GM23338 (cell line): Measurements from ENCODE around the gene GALNT13. TPM values are rescaled to one million over a fixed set of nuclear protein-coding genes. Genes with fewer than 3 reads are reported as not detected.

ENCODE experiments used
- ATAC-seq: fragments of 200-7000 bp; cut with Tn5 transposase; 3 replicates; pipeline ENCODE4 v1.9.1; 2020
- DNase-seq: peaks from one replicate; pipeline ENCODE4 v3.0.0-alpha.2; 2015; ENCODE audit warnings: low spot score
- H2AFZ ChIP-seq: fragments of 200-600 bp; sonication (generic); 2 replicates; pipeline ENCODE4 v1.8.0; 2016; ENCODE audit warnings: antibody characterized with exemption, mild to moderate bottlenecking, moderate library complexity
- H3F3A ChIP-seq: fragments of 200-600 bp; sonication (generic); replicated peaks from 2 replicates; pipeline ENCODE4 v1.8.0; 2017; ENCODE audit warnings: antibody characterized with exemption, mixed run types, low read depth
- H3K27ac ChIP-seq: fragments of 200-600 bp; sonication (generic); 2 replicates; pipeline ENCODE4 v1.6.1; 2016; ENCODE audit warnings: low read depth
- H3K27me3 ChIP-seq: fragments of 200-600 bp; sonication (generic); 2 replicates; pipeline ENCODE4 v1.8.0; 2016; ENCODE audit warnings: mild to moderate bottlenecking, mixed run types, moderate library complexity; ENCODE audit not compliant: insufficient read depth
- H3K36me3 ChIP-seq: fragments of 200-600 bp; sonication (generic); 2 replicates; pipeline ENCODE4 v1.8.0; 2016; ENCODE audit warnings: mild to moderate bottlenecking; ENCODE audit not compliant: insufficient read depth
- H3K4me1 ChIP-seq: fragments of 200-600 bp; sonication (generic); 2 replicates; pipeline ENCODE4 v1.8.0; 2016; ENCODE audit warnings: mild to moderate bottlenecking, moderate library complexity; ENCODE audit not compliant: insufficient read depth
- H3K4me2 ChIP-seq: fragments of 200-600 bp; sonication (generic); 2 replicates; pipeline ENCODE4 v1.7.1; 2017; ENCODE audit warnings: mixed run types
- H3K4me3 ChIP-seq: fragments of 200-600 bp; sonication (generic); 2 replicates; pipeline ENCODE4 v1.6.1; 2016; ENCODE audit warnings: mixed run types
- H3K79me2 ChIP-seq: fragments of 200-600 bp; sonication (generic); replicated peaks from 2 replicates; pipeline ENCODE4 v1.8.0; 2017; ENCODE audit warnings: mild to moderate bottlenecking; ENCODE audit not compliant: insufficient read depth
- H3K9me2 ChIP-seq: fragments of 200-600 bp; sonication (generic); 2 replicates; pipeline ENCODE4 v1.8.0; 2017; ENCODE audit not compliant: insufficient read depth
- H4K20me1 ChIP-seq: fragments of 200-600 bp; sonication (generic); replicated peaks from 2 replicates; pipeline ENCODE4 v1.8.0; 2017; ENCODE audit warnings: mild to moderate bottlenecking; ENCODE audit not compliant: insufficient read depth
- H3K27ac Mint-ChIP-seq: 2 replicates; pipeline ENCODE4 v1.8.0; 2020; ENCODE audit warnings: inconsistent platforms, mild to moderate bottlenecking, moderate library complexity, mixed read lengths
- H3K27me3 Mint-ChIP-seq: 3 replicates; pipeline ENCODE4 v1.8.0; 2022; ENCODE audit warnings: low read depth, mild to moderate bottlenecking, moderate library complexity, mixed read lengths, inconsistent platforms; ENCODE audit not compliant: insufficient read depth, poor library complexity
- H3K36me3 Mint-ChIP-seq: 3 replicates; pipeline ENCODE4 v1.8.0; 2021; ENCODE audit warnings: low read depth, mild to moderate bottlenecking, inconsistent platforms, moderate library complexity, mixed read lengths
- H3K4me1 Mint-ChIP-seq: 3 replicates; pipeline ENCODE4 v1.8.0; 2020; ENCODE audit warnings: mild to moderate bottlenecking, inconsistent platforms, mixed read lengths
- H3K4me3 Mint-ChIP-seq: 3 replicates; pipeline ENCODE4 v1.8.0; 2021; ENCODE audit warnings: moderate library complexity, mild to moderate bottlenecking, inconsistent platforms, mixed read lengths
- H3K9me3 Mint-ChIP-seq: 3 replicates; pipeline ENCODE4 v1.8.0; 2020; ENCODE audit warnings: moderate library complexity, mild to moderate bottlenecking, inconsistent platforms, mixed read lengths
- CREB1 ChIP-seq: fragments of 250-450 bp; sonication (Bioruptor Pico); IDR thresholded peaks from 2 replicates; pipeline ENCODE4 v1.5.0; 2020; ENCODE audit warnings: low read depth, mild to moderate bottlenecking, moderate library complexity
- EZH2 ChIP-seq: fragments of 200-600 bp; sonication (generic); IDR thresholded peaks from one replicate; pipeline ENCODE4 v1.8.0; 2017; ENCODE audit warnings: antibody characterized with exemption, mild to moderate bottlenecking, low read depth; ENCODE audit not compliant: unreplicated experiment
- JUNB ChIP-seq: IDR thresholded peaks from one replicate; pipeline ENCODE4 v1.6.1; 2016; ENCODE audit warnings: antibody characterized with exemption; ENCODE audit not compliant: unreplicated experiment
- NANOG ChIP-seq: IDR thresholded peaks from 2 replicates; pipeline ENCODE4 v1.6.1; 2016; ENCODE audit warnings: antibody characterized with exemption, borderline replicate concordance
- POLR2AphosphoS5 ChIP-seq: IDR thresholded peaks from 2 replicates; pipeline ENCODE4 v1.6.1; 2016; ENCODE audit warnings: antibody characterized with exemption, low read depth
- STAT1 ChIP-seq: IDR thresholded peaks from one replicate; pipeline ENCODE4 v1.6.1; 2016; ENCODE audit warnings: antibody characterized with exemption; ENCODE audit not compliant: unreplicated experiment
- polyA plus RNA-seq: library from polyadenylated mRNA; unstranded; fragments of >200 nt; fragmentation: Nextera tagmentation; extraction: Ambion mirVana; gene quantifications from 2 replicates; pipeline ENCODE4 v1.2.1, GENCODE V29; 2016
- total RNA-seq: library from RNA; depleted of rRNA; stranded (reverse); fragments of >200 nt; shearing (Covaris generic); gene quantifications from 2 replicates; pipeline ENCODE4 v1.2.3, GENCODE V29; 2014
- TF ChIP-seq, protein P1 (sequence below): fragments of 250-450 bp; sonication (Bioruptor Pico); IDR thresholded peaks from 2 replicates; pipeline ENCODE4 v1.5.0; 2020; ENCODE audit warnings: mild to moderate bottlenecking, moderate library complexity
- TF ChIP-seq, protein P2 (sequence below), 2 experiments: fragments of 200-600 bp in 1 of 2; sonication (generic) in 1 of 2; conservative IDR thresholded peaks; 2 replicates each; pipeline versions ENCODE4 v1.5.1 to v1.6.1; 2016 to 2017; ENCODE audit warnings: antibody characterized with exemption in 2 of 2, low read depth in 2 of 2, mild to moderate bottlenecking in 2 of 2, moderate library complexity in 1 of 2
- TF ChIP-seq, protein P3 (sequence below): IDR thresholded peaks from one replicate; pipeline ENCODE4 v1.6.1; 2018; ENCODE audit warnings: antibody characterized with exemption; ENCODE audit not compliant: unreplicated experiment

GALNT13 gene
- total and polyA plus RNA-seq, 2 experiments from 2014 or later = 3.5 to 5.2 TPM

- DNase-seq (no peak), ATAC-seq (no peak)
- Histone ChIP-seq H2AFZ (no peak overlapping the region), H3K4me2 (no peak overlapping the region), H3K36me3 (no peaks in the 10 kb centered on the region), H3K4me1 (peaks cover 5% of the 10 kb centered on the region), H4K20me1 (no peaks in the 10 kb centered on the region), H3K27me3 (no peaks in the 10 kb centered on the region), H3F3A (no peaks in the 10 kb centered on the region), H3K9me2 (0 out of 2 replicates have a peak, but pooled peaks cover 2% of the 10 kb centered on the region), H3K79me2 (no peaks in the 10 kb centered on the region), H3K27ac (no peak overlapping the region), H3K4me3 (no peak overlapping the region)
- Mint-ChIP-seq H3K4me3 (no peak overlapping the region), H3K27ac (no peak overlapping the region), H3K27me3 (no peaks in the 10 kb centered on the region), H3K36me3 (no peaks in the 10 kb centered on the region), H3K4me1 (peaks cover 5% of the 10 kb centered on the region), H3K9me3 (no peaks in the 10 kb centered on the region; the same call in 2 of the 3 replicates)
- no peak for TF ChIP-seq NANOG
- TF ChIP-seq STAT1 = no peak
- no peak for TF ChIP-seq EZH2
- TF ChIP-seq, protein P1, sequence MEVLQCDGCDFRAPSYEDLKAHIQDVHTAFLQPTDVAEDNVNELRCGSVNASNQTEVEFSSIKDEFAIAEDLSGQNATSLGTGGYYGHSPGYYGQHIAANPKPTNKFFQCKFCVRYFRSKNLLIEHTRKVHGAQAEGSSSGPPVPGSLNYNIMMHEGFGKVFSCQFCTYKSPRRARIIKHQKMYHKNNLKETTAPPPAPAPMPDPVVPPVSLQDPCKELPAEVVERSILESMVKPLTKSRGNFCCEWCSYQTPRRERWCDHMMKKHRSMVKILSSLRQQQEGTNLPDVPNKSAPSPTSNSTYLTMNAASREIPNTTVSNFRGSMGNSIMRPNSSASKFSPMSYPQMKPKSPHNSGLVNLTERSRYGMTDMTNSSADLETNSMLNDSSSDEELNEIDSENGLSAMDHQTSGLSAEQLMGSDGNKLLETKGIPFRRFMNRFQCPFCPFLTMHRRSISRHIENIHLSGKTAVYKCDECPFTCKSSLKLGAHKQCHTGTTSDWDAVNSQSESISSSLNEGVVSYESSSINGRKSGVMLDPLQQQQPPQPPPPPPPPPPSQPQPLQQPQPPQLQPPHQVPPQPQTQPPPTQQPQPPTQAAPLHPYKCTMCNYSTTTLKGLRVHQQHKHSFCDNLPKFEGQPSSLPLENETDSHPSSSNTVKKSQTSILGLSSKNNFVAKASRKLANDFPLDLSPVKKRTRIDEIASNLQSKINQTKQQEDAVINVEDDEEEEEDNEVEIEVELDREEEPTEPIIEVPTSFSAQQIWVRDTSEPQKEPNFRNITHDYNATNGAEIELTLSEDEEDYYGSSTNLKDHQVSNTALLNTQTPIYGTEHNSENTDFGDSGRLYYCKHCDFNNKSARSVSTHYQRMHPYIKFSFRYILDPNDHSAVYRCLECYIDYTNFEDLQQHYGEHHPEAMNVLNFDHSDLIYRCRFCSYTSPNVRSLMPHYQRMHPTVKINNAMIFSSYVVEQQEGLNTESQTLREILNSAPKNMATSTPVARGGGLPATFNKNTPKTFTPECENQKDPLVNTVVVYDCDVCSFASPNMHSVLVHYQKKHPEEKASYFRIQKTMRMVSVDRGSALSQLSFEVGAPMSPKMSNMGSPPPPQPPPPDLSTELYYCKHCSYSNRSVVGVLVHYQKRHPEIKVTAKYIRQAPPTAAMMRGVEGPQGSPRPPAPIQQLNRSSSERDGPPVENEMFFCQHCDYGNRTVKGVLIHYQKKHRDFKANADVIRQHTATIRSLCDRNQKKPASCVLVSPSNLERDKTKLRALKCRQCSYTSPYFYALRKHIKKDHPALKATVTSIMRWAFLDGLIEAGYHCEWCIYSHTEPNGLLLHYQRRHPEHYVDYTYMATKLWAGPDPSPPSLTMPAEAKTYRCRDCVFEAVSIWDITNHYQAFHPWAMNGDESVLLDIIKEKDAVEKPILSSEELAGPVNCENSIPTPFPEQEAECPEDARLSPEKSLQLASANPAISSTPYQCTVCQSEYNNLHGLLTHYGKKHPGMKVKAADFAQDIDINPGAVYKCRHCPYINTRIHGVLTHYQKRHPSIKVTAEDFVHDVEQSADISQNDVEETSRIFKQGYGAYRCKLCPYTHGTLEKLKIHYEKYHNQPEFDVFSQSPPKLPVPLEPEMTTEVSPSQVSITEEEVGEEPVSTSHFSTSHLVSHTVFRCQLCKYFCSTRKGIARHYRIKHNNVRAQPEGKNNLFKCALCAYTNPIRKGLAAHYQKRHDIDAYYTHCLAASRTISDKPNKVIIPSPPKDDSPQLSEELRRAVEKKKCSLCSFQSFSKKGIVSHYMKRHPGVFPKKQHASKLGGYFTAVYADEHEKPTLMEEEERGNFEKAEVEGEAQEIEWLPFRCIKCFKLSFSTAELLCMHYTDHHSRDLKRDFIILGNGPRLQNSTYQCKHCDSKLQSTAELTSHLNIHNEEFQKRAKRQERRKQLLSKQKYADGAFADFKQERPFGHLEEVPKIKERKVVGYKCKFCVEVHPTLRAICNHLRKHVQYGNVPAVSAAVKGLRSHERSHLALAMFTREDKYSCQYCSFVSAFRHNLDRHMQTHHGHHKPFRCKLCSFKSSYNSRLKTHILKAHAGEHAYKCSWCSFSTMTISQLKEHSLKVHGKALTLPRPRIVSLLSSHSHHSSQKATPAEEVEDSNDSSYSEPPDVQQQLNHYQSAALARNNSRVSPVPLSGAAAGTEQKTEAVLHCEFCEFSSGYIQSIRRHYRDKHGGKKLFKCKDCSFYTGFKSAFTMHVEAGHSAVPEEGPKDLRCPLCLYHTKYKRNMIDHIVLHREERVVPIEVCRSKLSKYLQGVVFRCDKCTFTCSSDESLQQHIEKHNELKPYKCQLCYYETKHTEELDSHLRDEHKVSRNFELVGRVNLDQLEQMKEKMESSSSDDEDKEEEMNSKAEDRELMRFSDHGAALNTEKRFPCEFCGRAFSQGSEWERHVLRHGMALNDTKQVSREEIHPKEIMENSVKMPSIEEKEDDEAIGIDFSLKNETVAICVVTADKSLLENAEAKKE (CRISPR knock-in tag) = no peak
- TF ChIP-seq, protein P2, sequence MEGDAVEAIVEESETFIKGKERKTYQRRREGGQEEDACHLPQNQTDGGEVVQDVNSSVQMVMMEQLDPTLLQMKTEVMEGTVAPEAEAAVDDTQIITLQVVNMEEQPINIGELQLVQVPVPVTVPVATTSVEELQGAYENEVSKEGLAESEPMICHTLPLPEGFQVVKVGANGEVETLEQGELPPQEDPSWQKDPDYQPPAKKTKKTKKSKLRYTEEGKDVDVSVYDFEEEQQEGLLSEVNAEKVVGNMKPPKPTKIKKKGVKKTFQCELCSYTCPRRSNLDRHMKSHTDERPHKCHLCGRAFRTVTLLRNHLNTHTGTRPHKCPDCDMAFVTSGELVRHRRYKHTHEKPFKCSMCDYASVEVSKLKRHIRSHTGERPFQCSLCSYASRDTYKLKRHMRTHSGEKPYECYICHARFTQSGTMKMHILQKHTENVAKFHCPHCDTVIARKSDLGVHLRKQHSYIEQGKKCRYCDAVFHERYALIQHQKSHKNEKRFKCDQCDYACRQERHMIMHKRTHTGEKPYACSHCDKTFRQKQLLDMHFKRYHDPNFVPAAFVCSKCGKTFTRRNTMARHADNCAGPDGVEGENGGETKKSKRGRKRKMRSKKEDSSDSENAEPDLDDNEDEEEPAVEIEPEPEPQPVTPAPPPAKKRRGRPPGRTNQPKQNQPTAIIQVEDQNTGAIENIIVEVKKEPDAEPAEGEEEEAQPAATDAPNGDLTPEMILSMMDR (conservative IDR thresholded peaks at IDR 0.05; ENCODE audit: low read depth in 2 of 2) = no peak
- TF ChIP-seq POLR2AphosphoS5 = no peak
- TF ChIP-seq JUNB = no peak
- TF ChIP-seq, protein P3, sequence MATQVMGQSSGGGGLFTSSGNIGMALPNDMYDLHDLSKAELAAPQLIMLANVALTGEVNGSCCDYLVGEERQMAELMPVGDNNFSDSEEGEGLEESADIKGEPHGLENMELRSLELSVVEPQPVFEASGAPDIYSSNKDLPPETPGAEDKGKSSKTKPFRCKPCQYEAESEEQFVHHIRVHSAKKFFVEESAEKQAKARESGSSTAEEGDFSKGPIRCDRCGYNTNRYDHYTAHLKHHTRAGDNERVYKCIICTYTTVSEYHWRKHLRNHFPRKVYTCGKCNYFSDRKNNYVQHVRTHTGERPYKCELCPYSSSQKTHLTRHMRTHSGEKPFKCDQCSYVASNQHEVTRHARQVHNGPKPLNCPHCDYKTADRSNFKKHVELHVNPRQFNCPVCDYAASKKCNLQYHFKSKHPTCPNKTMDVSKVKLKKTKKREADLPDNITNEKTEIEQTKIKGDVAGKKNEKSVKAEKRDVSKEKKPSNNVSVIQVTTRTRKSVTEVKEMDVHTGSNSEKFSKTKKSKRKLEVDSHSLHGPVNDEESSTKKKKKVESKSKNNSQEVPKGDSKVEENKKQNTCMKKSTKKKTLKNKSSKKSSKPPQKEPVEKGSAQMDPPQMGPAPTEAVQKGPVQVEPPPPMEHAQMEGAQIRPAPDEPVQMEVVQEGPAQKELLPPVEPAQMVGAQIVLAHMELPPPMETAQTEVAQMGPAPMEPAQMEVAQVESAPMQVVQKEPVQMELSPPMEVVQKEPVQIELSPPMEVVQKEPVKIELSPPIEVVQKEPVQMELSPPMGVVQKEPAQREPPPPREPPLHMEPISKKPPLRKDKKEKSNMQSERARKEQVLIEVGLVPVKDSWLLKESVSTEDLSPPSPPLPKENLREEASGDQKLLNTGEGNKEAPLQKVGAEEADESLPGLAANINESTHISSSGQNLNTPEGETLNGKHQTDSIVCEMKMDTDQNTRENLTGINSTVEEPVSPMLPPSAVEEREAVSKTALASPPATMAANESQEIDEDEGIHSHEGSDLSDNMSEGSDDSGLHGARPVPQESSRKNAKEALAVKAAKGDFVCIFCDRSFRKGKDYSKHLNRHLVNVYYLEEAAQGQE = no peak
- TF ChIP-seq CREB1 (CRISPR knock-in tag) = no peak
These were observed 617.6 kb downstream of the GALNT13 start for GRCh38 chr2:154489266-154489858.
